Testis (tissue), 3 donors: ENCODE results near the gene JAM3. TPM values are rescaled to one million over a fixed set of nuclear protein-coding genes. Genes with fewer than 3 reads are reported as not detected.

Experiments
- DNase-seq: peaks from one replicate; pipeline ENCODE4 v3.0.0-alpha.2; 2019
- H3K27ac ChIP-seq, 2 donors: fragments of 200-600 bp; sonication (generic); one replicate each; pipeline ENCODE4 v1.5.1; 2019
- H3K27me3 ChIP-seq: fragments of 200-600 bp; sonication (generic); one replicate; pipeline ENCODE4 v1.5.1; 2019
- H3K36me3 ChIP-seq: fragments of 200-600 bp; sonication (generic); one replicate; pipeline ENCODE4 v1.5.1; 2017; ENCODE audit warnings: low read depth; ENCODE audit errors: missing control alignments
- H3K4me1 ChIP-seq: fragments of 200-600 bp; sonication (generic); one replicate; pipeline ENCODE4 v1.5.1; 2019
- H3K4me3 ChIP-seq, 2 donors: fragments of 200-600 bp; sonication (generic); one replicate each; pipeline ENCODE4 v1.5.1; 2017 to 2019
- H3K9me3 ChIP-seq: fragments of 200-600 bp; sonication (generic); one replicate; pipeline ENCODE4 v1.5.1; 2017
- CTCF ChIP-seq, 3 experiments: fragments of 450-650 bp in 2 of 3; fragments of 200-600 bp in 1 of 3; sonication (generic) in 1 of 3; IDR thresholded peaks; one replicate each; pipeline ENCODE4 v1.5.1; 2016 to 2019; ENCODE audit warnings: antibody characterized with exemption in 3 of 3, mild to moderate bottlenecking in 2 of 3, moderate library complexity in 1 of 3
- POLR2A ChIP-seq: fragments of 450-650 bp; IDR thresholded peaks from one replicate; pipeline ENCODE4 v1.6.1; 2017; ENCODE audit warnings: antibody characterized with exemption, mild to moderate bottlenecking, moderate library complexity
- WGBS, 2 donors: methylation state at CpG; one replicate each; pipeline ENCODE4 v1.1.5; 2018; 5-methylcytosine and 5-hydroxymethylcytosine counted together
- intact Hi-C: fragments of 100-400 bp; cut with DNase I; formaldehyde crosslinking; loops from one replicate; pipeline ENCODE4 v1.15.1; 2023; ENCODE audit warnings: low total_unique reads
- polyA plus RNA-seq: library from polyadenylated mRNA; stranded (reverse); fragments of 350-450 nt; fragmentation: Illumina TruSeq; extraction: RNeasy Lipid Tissue Mini Kit (QIAGEN cat#74804); gene quantifications from one replicate; pipeline ENCODE4 v1.2.3, GENCODE V29; 2014; ENCODE audit warnings: low read depth, low replicate concordance; ENCODE audit not compliant: insufficient read depth
- total RNA-seq, 2 donors: library from RNA; depleted of rRNA; stranded (reverse); fragments of >200 nt; gene quantifications; one replicate each; pipeline ENCODE4 v1.2.3, GENCODE V29; 2016

Gene JAM3
- total and polyA plus RNA-seq, 3 donors from 2014 or later, result 81.0 to 188 (median 172) TPM

GRCh38 chr11:134036492-134037045 is 32.3 kb upstream of the JAM3 start:
- peak; percentile 45 for DNase-seq
- peak overlapping the region; percentile 97 for H3K27ac ChIP-seq
- H3K4me1 ChIP-seq, result peaks cover 61% of the 10 kb centered on the region
- no peaks in the 10 kb centered on the region for H3K36me3 ChIP-seq
- TF ChIP-seq CTCF (IDR thresholded peaks at IDR 0.05) (no peak), POLR2A (no peak)
- 11 to 19% methylated on average over 29 to 33 of the region's 34 CpGs for WGBS, 2 donors
- peak overlapping the region; percentile 60 to 65 for H3K4me3 ChIP-seq
- H3K27me3 ChIP-seq, result no peaks in the 10 kb centered on the region
- intact Hi-C loops, result loop anchor here (10.0 kb wide), 1 partner anchor 82 kb away; the partner anchor contains the start of gene IGSF9B
- no peaks in the 10 kb centered on the region for H3K9me3 ChIP-seq

GRCh38 chr11:134037046-134037908 is 31.6 kb upstream of the JAM3 start:
- Histone ChIP-seq H3K9me3 (no peaks in the 10 kb centered on the region), H3K4me3 (peak overlapping the region; percentile 60 to 65), H3K27me3 (no peaks in the 10 kb centered on the region), H3K4me1 (peaks cover 57% of the 10 kb centered on the region), H3K27ac (peak overlapping the region; percentile 97), H3K36me3 (no peaks in the 10 kb centered on the region)
- WGBS, 2 donors, result 0 to 1% methylated on average over 28 to 53 of the region's 54 CpGs
- DNase-seq, result peak; percentile 76
- no peak for TF ChIP-seq CTCF (IDR thresholded peaks at IDR 0.05)
- TF ChIP-seq POLR2A, result no peak
- intact Hi-C loops, result loop anchor here (10.0 kb wide), 1 partner anchor 82 kb away; the partner anchor contains the start of gene IGSF9B

GRCh38 chr11:134038897-134039470 is 29.9 kb upstream of the JAM3 start:
- Histone ChIP-seq H3K4me1 (peaks cover 40% of the 10 kb centered on the region), H3K4me3 (no peak overlapping the region), H3K27me3 (no peaks in the 10 kb centered on the region), H3K36me3 (no peaks in the 10 kb centered on the region), H3K9me3 (no peaks in the 10 kb centered on the region), H3K27ac (peak overlapping the region; percentile 75 to 97)
- TF ChIP-seq CTCF (IDR thresholded peaks at IDR 0.05), result no peak
- no peak for TF ChIP-seq POLR2A
- intact Hi-C loops, result loop anchor here (10.0 kb wide), 1 partner anchor 84 kb away; the partner anchor contains the start of gene IGSF9B
- DNase-seq, result peak; percentile 40
- 13 to 20% methylated on average over 8 to 10 of the region's 10 CpGs for WGBS, 2 donors

GRCh38 chr11:134039726-134040385 is 29.0 kb upstream of the JAM3 start:
- Histone ChIP-seq H3K4me1 (peaks cover 31% of the 10 kb centered on the region), H3K9me3 (no peaks in the 10 kb centered on the region), H3K27ac (peak overlapping the region; percentile 75 to 97), H3K4me3 (no peak overlapping the region), H3K27me3 (no peaks in the 10 kb centered on the region), H3K36me3 (no peaks in the 10 kb centered on the region)
- DNase-seq, result no peak
- intact Hi-C loops, result loop anchor here (10.0 kb wide), 1 partner anchor 85 kb away; the partner anchor contains the start of gene IGSF9B
- 85 to 89% methylated on average over 18 of the region's 18 CpGs for WGBS, 2 donors
- TF ChIP-seq POLR2A (no peak), CTCF (IDR thresholded peaks at IDR 0.05) (no peak)
